Activated naive CD4-positive, alpha-beta T cell treated with anti-CD3 and anti-CD28 coated beads, Interleukin-2, amount 50 U/mL, for 72 hours (primary cell): ENCODE results near the gene OPCML. TPM values are rescaled to one million over a fixed set of nuclear protein-coding genes. Genes with fewer than 3 reads are reported as not detected.

Experiments
- ATAC-seq, 2 donors: fragments of 150-1000 bp; cut with Tn5 transposase; 2 replicates each; pipeline ENCODE4 v1.10.0; 2021; ENCODE audit warnings: mild to moderate bottlenecking in 2 of 2, moderate library complexity in 2 of 2
- DNase-seq, 2 donors: peaks; one replicate each; pipeline ENCODE4 v3.0.0; 2021 to 2022; ENCODE audit warnings: low spot score in 2 of 2
- H3K27ac Mint-ChIP-seq, 2 donors: one replicate each; pipeline ENCODE4 v1.8.0; 2022; ENCODE audit warnings: mild to moderate bottlenecking in 2 of 2, mixed read lengths in 2 of 2
- H3K36me3 Mint-ChIP-seq, 2 donors: one replicate each; pipeline ENCODE4 v1.8.0; 2022; ENCODE audit warnings: mixed read lengths in 2 of 2
- H3K9me3 Mint-ChIP-seq, 2 donors: one replicate each; pipeline ENCODE4 v1.8.0; 2022; ENCODE audit warnings: mixed read lengths in 2 of 2
- total RNA-seq, 2 donors: library from RNA; stranded (reverse); gene quantifications; one replicate each; pipeline ENCODE4 v1.2.3, GENCODE V29; 2022

The OPCML gene
- total RNA-seq, 2 donors from 2014 or later = not detected

DNA sequence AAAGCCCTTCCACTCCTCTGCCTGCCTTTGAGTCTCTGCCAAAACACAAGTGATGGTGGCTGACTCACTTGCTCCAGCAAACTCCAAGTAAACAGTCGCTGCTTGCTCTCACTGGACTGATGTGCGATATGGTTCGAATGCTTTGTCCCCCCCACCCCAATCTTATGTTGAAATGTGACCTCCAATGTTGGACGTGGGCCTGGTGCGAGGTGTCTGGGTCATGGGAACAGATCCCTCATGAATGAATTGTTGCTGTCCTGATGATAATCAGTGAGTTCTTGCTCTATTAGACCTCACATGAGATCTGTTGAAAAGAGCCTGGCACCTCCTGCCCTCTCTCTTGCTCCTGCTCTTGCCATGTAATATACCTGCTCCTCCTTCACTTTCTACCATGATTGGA lies 747.9 kb downstream of the OPCML start:
- ATAC-seq = no peak
- no peak for DNase-seq
- Mint-ChIP-seq H3K27ac (no peak overlapping the region), H3K9me3 (no peaks in the 10 kb centered on the region), H3K36me3 (no peaks in the 10 kb centered on the region)

DNA sequence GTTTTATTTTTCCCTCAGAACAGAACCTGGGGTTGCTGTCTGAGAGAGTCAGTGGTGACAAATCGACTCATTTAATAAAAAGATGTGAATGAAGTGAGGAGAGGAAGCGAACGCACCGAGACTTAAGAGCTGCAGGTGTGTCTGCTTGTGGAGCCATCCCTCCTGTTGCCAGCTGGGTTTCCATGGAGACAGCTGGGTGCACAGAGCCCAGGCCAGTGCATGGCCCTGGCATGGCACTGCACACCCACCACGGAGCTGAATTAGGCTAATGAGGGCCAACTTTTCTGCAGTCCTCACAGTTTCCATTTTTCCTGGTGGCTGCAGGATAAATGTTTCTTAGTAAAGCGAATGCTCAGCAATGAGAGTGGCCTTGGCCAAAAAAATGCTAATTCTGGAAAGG lies 750.2 kb downstream of the OPCML start:
- Mint-ChIP-seq H3K36me3 (no peaks in the 10 kb centered on the region), H3K9me3 (no peaks in the 10 kb centered on the region), H3K27ac (no peak overlapping the region)
- ATAC-seq = no peak
- no peak for DNase-seq

DNA sequence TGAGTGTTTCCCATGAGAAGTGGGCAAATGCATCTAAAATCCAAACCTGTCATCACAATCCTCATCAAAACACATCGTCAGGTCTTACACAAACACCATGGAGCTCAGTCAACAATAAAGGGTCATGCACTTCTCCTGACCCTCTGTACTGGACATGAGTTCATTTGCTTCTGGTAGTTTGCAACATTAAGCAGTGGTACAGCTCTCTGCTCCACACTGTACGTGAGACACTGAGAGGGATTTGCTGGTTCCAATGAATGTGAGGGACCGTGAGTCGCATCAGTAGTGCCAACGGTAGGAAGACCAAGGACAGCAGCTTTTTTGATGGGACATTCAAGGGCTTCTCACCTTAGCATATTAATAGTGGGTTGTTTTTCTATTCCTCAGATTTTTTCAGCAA lies 752.3 kb downstream of the OPCML start:
- no peaks in the 10 kb centered on the region for H3K36me3 Mint-ChIP-seq

DNA sequence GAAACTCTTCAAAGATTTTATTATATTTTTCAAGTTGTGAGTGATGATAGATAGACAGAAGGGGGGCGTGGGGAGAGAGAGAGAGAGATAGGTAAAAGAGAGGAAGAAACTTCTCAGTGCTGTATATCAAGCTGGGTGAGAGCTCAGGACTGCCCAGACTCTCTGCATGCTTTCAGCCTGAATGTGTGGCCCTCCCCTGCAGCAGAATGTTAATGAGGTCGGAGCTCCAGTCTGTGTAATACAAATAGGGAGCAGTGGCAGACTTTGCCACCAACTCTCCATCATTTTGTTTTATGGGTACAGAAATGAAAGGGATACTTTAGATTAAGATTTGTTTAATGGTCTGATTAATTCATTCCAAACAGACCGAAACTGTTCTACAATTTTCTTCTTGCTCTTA lies 752.8 kb downstream of the OPCML start:
- ATAC-seq (no peak), DNase-seq (no peak)
- H3K9me3 Mint-ChIP-seq = no peaks in the 10 kb centered on the region
- H3K36me3 Mint-ChIP-seq = no peaks in the 10 kb centered on the region
- no peak overlapping the region for H3K27ac Mint-ChIP-seq

More for the DNA sequence above, 752.3 kb downstream of the OPCML start:
- ATAC-seq (no peak), DNase-seq (no peak)
- Mint-ChIP-seq H3K9me3 (no peaks in the 10 kb centered on the region), H3K27ac (no peak overlapping the region)

DNA sequence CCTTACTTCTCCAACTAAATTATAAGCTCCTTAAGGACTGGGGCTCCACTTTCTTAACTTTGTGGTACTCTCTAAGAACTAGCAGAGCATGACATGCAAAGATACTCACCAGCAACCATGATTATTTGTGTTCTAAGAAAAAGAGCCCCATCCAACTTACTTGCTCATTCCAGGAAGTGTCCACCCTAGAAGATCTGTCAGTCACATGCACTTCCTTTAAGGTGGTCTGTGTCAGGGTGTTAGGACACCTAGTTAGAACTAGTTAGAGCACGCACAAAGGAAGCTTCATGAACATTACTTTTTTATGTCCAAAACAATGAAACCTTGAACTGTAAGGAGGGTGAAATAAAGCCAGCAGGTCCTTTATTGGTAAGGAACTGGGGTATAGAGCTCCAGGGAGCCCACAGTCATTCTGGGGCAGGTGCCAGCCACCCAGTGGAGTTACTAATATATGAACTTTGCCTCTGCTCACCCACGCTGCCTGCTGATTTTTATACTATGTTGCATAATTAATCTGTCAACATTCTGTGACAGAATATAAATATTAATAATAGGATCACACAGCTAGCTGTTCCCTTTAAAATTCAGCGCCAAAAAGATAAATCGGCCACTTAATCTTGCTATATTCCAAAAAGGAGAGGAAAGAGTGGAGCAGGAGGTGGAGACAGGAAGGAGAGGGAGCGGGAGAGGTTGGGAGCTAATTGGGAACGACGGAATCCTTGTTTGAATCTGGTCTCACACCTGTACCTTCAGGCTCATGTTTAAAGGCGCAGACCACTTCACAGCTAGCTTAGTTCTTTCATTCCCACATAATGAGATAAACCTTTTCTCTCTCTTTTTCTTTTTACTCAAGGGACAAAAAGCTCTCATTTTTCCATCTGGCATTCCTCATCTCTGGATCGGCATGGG lies 755.0 kb downstream of the OPCML start:
- H3K9me3 Mint-ChIP-seq = no peaks in the 10 kb centered on the region
- H3K27ac Mint-ChIP-seq = no peak overlapping the region
- DNase-seq (no peak), ATAC-seq (no peak)
- no peaks in the 10 kb centered on the region for H3K36me3 Mint-ChIP-seq

DNA sequence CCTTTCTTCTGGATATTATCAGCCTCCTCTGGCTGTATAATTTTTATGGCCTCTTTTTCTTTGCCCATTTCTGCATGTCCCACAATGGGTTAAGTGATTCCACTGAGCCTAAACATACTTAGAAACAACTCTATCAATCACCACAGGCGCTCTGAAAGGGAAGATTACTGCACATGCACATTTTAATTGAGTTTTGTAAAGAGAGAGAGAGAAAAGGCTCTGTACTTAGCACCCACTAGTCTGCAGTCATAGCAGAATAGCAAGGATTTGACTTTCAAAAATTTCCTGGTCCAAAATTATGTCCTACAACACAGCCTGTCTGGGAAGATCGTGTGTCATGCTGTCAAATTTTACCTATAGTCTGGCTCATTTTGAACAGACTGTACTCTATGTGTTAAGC lies 758.5 kb downstream of the OPCML start:
- ATAC-seq (no peak), DNase-seq (no peak)
- Mint-ChIP-seq H3K9me3 (no peaks in the 10 kb centered on the region), H3K27ac (no peak overlapping the region), H3K36me3 (no peaks in the 10 kb centered on the region)

DNA sequence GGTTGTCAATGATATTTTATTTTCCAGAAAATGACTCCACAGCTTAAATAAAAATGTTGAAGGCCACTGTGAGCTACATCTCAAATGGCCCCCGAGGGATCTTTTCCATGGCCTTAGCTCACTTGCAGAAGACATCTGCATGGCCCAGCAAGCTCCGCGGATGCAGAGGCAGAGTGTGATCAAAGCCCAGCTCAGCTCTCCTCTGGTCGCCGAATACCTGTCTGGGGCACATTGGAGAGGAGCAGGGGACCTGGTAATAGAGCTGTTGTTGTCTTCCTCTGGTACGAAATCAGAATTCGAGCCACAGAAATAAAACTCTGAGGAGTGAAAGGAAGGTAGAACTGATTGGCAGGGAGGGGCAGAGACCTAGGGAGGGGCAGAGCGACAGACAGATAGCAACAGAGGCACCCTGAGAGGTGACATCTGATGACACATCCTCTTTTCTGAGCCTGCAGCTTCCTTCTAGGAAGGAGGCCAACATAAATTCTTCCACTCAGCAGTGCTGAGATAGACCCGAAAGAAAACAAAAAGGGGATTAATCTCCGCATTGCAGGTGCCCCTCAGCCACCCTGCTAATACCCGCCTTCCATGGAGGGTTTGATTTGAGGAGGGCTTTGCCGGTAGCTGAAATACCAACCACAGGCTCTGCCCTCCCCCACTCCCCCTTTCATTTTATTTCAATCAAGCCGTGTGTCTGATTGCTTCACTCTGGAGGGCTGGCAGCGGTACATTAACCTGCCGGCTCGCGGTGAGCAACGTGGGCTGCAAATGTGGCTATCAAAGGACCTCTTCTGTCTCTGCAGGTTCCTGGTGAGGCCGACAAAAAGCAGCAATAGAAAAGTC lies 759.4 kb downstream of the OPCML start:
- no peaks in the 10 kb centered on the region for H3K9me3 Mint-ChIP-seq
- no peaks in the 10 kb centered on the region for H3K36me3 Mint-ChIP-seq
- ATAC-seq (no peak), DNase-seq (no peak)
- H3K27ac Mint-ChIP-seq = no peak overlapping the region

DNA sequence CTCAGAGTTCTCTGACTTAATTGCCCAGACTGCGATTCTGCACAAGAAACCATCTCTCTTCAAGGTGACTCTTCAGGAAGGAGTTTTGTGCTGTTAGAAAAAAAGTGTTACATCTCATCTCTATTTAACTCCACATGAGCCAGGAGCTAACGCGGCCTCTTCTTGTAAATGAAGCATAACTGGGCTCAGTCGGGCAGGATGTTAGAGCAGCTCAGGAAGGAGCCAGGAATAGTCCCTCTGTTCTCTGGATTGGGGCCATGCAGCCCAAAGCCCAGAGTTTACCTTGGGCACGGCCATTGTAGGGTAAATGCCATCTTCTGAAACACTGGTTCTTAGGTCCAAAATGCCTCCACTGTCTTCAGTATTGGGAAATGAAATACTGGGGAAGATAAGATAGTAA lies 760.6 kb downstream of the OPCML start:
- no peak for ATAC-seq
- no peak for DNase-seq
- Mint-ChIP-seq H3K36me3 (no peaks in the 10 kb centered on the region), H3K9me3 (no peaks in the 10 kb centered on the region), H3K27ac (no peak overlapping the region)

DNA sequence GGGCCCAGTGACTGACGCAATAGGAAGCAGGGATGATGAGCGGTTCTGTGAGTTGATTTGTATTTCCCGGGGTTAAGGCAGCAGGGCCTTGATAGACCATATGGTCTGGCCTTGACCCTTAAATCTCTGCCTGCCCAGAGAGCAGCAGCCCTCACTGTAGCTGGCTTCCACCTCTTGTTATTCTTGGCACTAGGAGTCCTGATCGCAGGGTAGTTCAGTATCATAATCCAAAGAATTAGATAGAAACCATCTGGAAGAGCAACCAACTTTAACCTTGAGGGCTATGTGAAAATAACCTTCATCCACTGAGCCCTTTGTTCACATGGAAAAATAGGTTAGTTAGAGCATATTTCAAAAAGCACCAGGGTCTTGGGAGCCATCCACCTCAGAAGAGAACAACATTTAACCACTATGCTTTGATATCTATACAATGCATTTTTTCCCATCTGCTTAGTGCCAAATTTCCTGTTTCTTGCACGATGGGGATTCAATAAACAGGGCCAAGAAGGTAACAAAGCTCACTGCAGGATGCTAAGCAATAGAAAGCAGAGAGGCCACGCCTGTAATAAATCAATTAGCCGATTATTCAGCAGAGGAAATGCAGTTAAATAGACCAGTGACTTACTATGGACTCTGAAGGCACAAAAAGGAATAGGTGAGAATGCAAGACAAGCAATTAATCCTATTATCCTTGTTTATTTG lies 761.3 kb downstream of the OPCML start:
- Mint-ChIP-seq H3K36me3 (no peaks in the 10 kb centered on the region), H3K9me3 (no peaks in the 10 kb centered on the region), H3K27ac (no peak overlapping the region)
- ATAC-seq (no peak), DNase-seq (no peak)

DNA sequence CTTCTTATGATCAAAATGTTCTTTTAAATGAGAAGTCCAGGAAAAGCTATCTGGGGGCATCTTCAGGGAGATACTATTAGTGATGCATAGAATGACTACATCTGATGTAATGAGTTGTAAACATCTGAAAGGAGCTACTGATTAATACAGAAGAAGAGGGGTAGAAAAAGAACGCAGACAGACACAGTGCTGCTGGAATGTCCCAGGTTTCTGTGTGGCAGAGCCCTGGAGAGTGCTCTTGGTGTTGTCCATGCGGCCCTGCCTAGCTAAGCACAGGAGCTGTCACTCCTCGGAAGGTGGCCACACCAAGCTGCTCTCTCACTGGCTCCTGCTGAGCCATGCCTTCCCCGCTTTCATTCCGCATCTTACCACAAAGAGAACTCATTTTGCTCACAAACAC lies 768.8 kb downstream of the OPCML start:
- Mint-ChIP-seq H3K9me3 (peaks cover 10 to 16% of the 10 kb centered on the region in 2 donors), H3K27ac (no peak overlapping the region), H3K36me3 (peaks cover 0 to 10% of the 10 kb centered on the region in 2 donors)
- DNase-seq (no peak), ATAC-seq (no peak)

DNA sequence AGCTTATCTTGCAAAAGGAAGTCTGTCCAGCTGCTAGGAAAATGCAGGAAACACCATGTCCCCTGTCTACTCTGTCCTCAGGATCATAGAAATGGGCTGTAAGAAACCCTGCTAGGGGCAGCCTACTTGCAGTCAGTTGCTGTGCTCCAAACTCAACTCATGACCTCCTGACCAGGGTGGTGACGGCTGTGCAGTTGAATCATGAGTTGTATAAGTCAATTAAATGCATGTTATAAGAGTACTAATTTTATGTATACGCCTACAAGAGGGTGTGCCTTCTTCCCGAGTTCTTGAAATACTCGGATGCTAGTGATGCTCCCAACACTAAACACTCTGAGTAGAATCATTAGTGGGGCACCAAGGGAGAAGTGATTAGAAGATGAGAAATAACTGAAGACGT lies 776.4 kb downstream of the OPCML start:
- H3K27ac Mint-ChIP-seq = no peak overlapping the region
- DNase-seq (no peak), ATAC-seq (no peak)
- peaks cover 0 to 6% of the 10 kb centered on the region in 2 donors for H3K36me3 Mint-ChIP-seq
- peaks cover 10 to 16% of the 10 kb centered on the region in 2 donors for H3K9me3 Mint-ChIP-seq

DNA sequence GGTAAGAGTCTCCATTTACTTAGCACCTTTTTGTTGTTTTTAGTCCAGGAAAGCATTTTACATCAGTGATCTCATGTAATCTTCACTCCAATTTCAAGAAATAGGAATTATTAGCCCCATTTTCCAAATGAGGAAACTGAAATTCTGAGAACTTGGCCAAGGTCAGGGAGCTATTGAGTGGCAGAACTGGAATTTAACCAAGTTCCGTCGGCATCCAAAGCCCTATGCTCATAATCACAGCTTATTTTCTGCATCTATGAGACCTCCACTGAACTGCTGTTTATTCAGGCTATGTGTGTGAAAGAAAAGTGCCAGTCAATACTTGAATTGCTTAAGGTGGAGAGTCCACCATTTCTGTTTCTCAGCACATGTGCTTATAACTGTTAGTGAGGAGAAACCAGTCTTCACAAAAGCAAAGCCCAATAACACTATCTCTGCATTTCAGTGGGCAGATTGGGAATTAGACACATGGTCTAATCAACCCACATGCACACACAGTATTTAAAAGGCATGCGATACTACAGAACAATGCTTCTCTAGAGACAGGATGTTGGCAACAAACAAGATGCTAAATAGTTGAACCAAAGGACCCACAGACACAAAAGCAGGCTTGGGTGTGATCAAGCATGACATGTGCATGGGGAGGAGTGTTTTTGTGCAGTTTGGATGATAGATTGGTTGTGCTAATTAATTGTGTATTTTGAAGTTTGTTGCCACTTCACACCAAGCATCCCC lies 780.6 kb downstream of the OPCML start:
- ATAC-seq (no peak), DNase-seq (no peak)
- peaks cover 4 to 5% of the 10 kb centered on the region in 2 donors for H3K9me3 Mint-ChIP-seq
- no peak overlapping the region for H3K27ac Mint-ChIP-seq
- H3K36me3 Mint-ChIP-seq = no peaks in the 10 kb centered on the region

DNA sequence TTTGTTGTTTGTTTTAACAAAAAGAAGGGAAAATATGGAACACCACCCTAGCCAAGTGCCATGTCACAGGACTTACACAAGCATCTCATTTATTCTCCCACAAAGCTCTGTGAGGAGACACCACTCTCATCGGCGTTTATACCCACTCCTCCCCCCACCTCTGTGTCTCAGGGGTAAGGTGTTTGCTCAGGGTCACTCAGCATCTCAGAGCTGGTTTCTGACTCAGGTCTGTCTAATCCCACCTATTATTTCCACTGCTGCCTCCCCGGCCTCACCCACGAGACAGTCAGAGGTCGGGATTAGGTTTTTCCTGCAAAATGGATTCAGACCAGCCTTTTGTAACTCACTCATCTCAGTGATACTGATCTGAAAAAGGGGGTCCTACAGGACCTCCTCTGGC lies 786.0 kb downstream of the OPCML start:
- peaks cover 0 to 9% of the 10 kb centered on the region in 2 donors for H3K9me3 Mint-ChIP-seq
- ATAC-seq = no peak

DNA sequence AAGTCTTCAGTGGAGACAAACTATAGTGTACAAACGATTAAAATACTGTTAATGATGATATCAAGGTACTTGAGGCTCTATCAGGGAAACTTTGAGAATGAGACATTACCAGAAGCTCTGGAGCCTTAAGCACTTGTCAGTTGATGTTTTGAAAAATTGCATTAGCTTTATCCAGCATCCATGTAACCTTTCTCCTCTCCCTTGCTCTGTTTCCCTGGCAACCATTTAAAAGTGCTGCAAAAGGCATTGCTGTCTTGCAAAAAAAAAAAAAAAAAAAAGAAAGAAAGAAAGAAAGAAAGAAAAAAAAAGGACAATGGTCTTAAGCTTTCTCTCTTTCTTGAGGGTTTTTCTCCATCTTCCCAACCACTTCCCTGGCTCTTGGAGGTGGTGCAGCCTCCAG lies 787.0 kb downstream of the OPCML start:
- ATAC-seq (no peak), DNase-seq (no peak)
- no peaks in the 10 kb centered on the region for H3K36me3 Mint-ChIP-seq
- H3K9me3 Mint-ChIP-seq = peaks cover 0 to 9% of the 10 kb centered on the region in 2 donors
- no peak overlapping the region for H3K27ac Mint-ChIP-seq

More for the DNA sequence above, 786.0 kb downstream of the OPCML start:
- Mint-ChIP-seq H3K36me3 (no peaks in the 10 kb centered on the region), H3K27ac (no peak overlapping the region)
- DNase-seq = no peak

DNA sequence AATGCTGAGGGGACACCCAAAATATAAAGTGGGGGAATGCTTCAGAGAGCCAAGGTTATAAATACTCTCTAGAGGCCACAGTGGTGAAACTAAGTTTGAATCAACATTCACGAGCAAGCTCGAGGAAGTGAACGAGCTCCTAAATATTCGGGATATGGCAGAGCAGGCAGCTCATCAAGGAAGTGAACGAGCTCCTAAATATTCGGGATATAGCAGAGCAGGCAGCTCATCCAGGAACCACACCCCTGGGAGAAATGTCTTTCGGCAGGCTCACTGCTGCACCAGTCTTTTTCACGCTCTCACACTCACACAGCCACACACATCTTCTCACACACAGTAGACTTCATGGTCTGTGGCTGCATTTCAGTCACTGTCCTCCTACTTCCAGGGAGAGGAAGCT lies 787.5 kb downstream of the OPCML start:
- ATAC-seq = no peak
- H3K36me3 Mint-ChIP-seq = no peaks in the 10 kb centered on the region

DNA sequence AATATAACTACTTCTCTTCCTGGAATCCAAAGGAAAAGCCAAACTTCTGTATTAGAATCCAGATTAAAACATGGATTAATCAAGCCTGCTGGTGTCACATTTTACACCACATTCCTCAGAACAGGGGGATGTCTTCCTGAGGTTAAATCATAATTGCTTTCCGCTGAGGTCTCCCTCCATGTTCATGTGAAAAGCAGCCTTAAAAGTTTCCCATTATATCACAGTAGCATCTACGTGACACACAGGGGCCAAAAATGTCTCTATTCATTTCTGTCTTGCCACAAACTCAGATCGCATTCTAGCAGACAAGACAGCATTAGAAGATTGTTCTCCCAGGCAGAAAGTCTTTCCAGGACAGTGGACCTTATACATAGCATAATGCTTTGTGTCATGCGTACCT lies 788.7 kb downstream of the OPCML start:
- no peak overlapping the region for H3K27ac Mint-ChIP-seq
- peaks cover 5 to 14% of the 10 kb centered on the region in 2 donors for H3K9me3 Mint-ChIP-seq
- H3K36me3 Mint-ChIP-seq = no peaks in the 10 kb centered on the region
- ATAC-seq (no peak), DNase-seq (no peak)

More for the DNA sequence above, 787.5 kb downstream of the OPCML start:
- H3K27ac Mint-ChIP-seq = no peak overlapping the region
- H3K9me3 Mint-ChIP-seq = peaks cover 0 to 9% of the 10 kb centered on the region in 2 donors
- no peak for DNase-seq
